Suppressor macrophage treated with lipopolysaccharide for 1 hour (primary cell): ENCODE data around the gene OSBPL5.
"Not testable (repeated sequence)": the region's sequence is repeated elsewhere in the genome, so short reads cannot be mapped to it uniquely, and the experiment has no call there.

ENCODE experiments used
- DNase-seq, 3 donors: peaks; one replicate each; pipeline ENCODE4 v3.0.0-alpha.2; 2020 to 2022

The OSBPL5 gene

GRCh38 chr11:3080104-3080503, 85.0 kb downstream of the OSBPL5 start:
- DNase-seq: no peak

- no peak for DNase-seq
Measured at GRCh38 chr11:3077846-3078440, 87.2 kb downstream of the OSBPL5 start.

DNA sequence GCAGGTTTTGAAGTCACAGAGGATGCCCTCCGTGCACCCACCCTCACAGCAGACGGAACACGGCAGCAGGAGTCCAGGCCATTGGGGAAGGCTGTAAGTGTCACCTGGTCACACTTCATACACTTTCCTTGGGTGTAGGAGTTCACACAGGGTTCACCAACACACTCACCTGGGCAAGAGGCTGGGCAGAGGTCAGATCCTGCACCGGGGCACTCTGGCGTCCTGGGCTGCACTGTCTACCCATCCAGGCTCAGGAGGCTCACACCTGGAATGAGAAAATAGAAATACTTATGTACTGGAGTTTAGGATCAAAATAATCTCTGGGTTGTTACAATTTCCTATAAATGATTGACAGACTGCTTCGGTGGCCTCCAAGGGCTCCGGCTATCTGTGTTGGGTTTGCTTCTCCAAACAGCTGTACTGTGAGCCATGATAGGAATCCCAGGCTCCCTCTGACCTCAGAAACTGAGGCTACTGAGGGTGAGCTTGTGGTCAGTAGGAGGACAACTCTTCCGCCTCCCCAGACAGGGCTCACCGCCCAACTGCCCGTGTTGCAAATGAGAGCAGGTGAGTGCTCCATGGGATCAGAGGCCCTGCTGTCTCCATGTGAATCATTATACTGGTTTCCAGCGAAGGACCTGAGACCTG, 87.8 kb downstream of the OSBPL5 start:
- no peak for DNase-seq

GRCh38 chr11:3074912-3075589, 90.1 kb downstream of the OSBPL5 start:
- DNase-seq: no peak

DNA sequence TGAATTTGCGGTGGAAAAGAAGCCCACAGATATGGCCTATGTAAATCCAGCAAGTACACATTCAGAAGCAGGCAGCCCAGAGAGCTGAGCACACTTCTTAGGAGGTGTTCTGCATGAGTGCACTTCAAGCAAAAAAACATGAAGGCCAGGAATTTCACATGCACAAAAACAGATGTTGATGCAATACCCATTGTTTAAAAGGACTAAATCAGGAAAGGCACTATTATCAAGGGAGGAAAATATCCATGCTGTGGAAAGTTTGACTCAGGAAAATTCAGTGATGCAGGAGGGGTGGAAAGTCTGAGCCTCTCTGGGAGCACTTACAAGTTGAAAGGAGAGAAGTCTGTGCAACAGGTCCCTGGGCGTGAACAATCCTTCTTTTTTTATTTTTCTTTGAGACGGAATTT, 92.1 kb downstream of the OSBPL5 start:
- DNase-seq: no peak

- no peak for DNase-seq
Measured at GRCh38 chr11:3069425-3069824, 95.7 kb downstream of the OSBPL5 start.

GRCh38 chr11:3066308-3066707, 98.8 kb downstream of the OSBPL5 start:
- not testable (repeated sequence) for DNase-seq

DNA sequence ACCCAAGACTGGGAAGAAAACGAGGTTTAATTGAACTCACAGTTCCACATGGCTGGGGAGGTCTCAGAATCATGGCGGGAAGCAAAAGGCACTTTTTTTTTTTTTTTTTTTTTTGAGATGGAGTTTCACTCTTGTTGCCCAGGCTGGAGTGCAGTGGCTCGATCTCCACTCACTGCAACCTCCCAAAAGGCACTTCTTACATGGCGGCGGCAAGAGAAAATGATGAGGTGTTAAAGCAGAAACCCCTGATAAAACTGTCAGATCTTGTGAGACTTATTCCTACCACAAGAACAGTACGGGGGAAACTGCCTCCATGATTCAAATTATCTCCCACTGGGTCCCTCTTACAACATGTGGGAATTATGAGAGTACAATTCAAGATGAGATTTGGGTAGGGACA, 100.4 kb downstream of the OSBPL5 start:
- DNase-seq: not testable (repeated sequence)

- DNase-seq: not testable (repeated sequence)
Measured at GRCh38 chr11:3063876-3064275, 101.2 kb downstream of the OSBPL5 start.

DNA sequence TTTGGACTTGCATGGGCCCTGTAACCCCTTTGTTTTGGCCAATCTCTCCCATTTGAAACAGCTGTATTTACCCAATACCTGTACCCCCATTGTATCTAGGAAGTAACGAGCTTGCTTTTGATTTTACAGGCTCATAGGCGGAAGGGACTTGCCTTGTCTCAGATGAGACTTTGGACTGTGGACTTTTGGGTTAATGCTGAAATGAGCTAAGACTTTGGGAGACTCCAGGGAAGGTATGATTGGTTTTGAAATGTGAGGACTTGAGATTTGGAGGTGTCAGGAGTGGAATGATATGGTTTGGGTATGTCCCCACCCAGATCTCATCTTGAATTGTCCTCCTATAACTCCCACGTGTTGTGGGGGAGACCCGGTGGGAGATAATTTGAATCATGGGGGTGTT, 101.7 kb downstream of the OSBPL5 start:
- peak in 2 of 3 donors; percentile 38 to 51 for DNase-seq

GRCh38 chr11:3060436-3061025, 104.6 kb downstream of the OSBPL5 start:
- no peak for DNase-seq

GRCh38 chr11:3058753-3059664, 106.1 kb downstream of the OSBPL5 start:
- DNase-seq: peak; percentile 54 to 69 (median 60)

- DNase-seq: peak; percentile 98
Measured at GRCh38 chr11:3057069-3057963, 107.8 kb downstream of the OSBPL5 start, which contains the start of gene CARS1. Gene CARS1 (minus strand): TSS chr11:3057423. CDS start chr11:3057367, 56 bp downstream.

- DNase-seq: peak; percentile 36 to 40 (median 38)
Measured at GRCh38 chr11:3056296-3057068, 108.6 kb downstream of the OSBPL5 start.

DNA sequence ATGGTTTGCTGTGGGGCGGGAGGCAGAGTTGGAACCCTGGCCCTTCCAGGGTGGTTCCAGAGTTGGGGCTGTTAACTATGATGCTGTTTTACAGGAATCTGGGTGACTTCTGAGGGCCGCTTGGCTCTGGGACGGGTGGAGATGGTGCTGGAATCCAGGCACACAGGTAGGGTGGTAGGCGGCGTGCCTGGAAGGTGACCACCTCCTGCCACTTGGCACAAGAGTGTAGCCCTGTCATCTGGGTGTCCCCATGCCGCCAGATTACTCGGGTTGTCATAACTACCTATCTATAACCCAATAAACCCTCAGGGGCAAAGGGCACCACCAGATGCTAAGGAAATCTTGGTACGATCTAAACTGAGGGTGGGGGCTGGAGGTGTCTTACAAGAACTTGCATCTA, 109.2 kb downstream of the OSBPL5 start:
- no peak for DNase-seq

- no peak for DNase-seq
Measured at GRCh38 chr11:3052567-3052966, 112.5 kb downstream of the OSBPL5 start.

DNA sequence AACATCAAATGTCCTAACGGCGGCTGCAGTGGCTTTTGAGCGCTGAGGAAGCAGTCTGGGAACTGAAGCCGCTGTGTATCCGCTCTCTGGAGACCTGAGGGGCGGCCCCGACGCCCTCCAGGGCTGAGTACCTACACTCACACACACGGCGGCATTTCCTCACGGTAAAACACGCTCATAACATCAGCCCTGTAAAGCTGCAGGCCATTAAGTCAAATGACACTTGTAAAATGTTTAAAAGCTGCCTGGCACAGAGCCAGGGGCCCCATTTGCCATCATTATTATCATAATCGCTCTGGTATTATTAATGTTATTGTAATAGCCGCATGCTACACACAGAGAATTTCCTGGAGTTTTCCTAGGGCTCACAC, 113.0 kb downstream of the OSBPL5 start:
- DNase-seq: peak in 1 of 3 donors; percentile 9

DNA sequence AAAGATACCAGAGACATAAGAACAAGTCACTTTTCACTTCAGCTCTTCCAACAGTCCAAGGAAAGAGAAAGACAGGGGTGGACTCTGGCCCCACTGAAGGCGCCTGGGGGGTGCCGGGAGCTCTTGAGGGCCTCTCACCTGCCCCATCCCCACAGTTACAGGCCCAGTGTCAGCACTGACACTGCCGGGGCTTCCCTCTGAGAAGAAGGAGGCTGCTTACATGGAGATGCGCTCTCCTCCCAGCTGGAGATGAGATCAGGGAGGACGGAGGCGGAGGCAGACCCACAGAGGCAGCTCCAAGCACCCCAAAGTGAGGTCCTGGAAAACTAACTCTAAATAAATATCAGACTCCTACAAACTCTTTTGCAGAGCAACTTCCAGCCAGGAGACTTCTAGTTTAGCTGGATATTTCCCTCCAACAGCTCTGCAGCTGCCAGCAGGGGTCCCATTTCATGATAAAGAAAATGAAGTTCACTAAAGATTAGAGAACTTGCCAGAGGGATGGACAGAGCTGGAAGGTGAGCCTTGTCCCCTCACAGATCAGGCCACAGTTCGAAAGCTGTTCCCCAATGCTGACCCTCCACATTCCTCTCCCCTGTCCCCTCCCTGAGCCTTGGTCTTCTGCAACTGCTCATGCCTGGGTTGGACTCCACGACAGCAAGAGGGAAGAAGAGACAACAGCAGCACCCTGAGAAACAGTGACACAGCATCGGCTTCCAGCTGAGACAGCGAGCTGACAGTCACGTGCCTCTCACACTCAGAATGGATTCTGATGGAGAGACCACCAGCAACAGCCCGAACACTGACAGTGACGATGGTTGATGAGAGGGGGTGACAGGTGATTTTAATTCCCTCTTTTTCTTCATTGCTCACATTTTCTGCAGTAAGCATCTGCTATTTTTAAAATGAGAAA, 113.7 kb downstream of the OSBPL5 start:
- peak in 2 of 3 donors; percentile 20 to 23 for DNase-seq

DNA sequence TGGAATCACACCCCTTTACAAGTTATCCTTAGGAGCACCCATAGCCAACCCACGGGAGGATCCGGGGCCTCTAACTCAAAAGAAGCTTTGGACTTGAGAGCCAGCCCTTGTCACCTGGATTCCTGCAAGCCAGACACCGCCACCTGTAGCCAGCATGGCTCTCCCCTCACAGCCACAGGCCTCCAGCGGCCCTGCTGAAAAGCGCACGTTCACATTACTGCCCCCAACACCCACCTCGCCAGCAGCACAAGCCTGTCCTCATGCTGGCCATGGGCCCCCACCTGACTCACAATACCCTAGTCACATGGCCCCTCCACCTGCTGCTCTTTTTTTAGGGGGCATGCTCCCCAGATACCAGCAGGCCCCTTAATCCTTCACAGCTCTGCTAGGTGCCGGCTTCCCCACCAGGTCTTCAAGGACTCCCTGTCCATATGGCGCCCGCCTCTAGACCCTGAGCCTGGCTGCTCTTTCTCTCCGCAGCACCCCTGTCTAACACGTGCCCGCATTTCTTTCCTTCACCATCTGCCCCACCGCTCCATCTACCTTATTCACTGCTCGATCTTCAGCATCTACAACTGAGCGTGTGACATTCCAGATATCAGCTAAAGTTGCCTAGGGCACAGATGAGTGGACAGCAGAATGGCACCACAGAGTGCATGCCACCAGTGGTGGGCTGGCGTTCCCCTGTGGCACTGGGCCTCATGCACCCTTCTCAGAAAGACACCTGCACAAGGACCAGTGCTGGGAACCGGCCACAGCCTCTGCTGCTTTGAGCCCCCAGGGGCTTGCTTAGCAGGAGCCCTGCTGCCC, 114.5 kb downstream of the OSBPL5 start:
- no peak for DNase-seq
